Suprapubic skin (tissue), 4 donors: ENCODE results near the gene DAND5.

Experiments
- EP300 ChIP-seq: sonication (generic); formaldehyde crosslinking; IDR thresholded peaks from one replicate; pipeline ENCODE4 v1.6.1; 2017; ENCODE audit warnings: antibody characterized with exemption
- POLR2A ChIP-seq, 2 donors: fragments of 450-650 bp; IDR thresholded peaks; one replicate each; pipeline ENCODE4 v1.6.1; 2017; ENCODE audit warnings: antibody characterized with exemption in 2 of 2, mild to moderate bottlenecking in 2 of 2, moderate library complexity in 2 of 2
- POLR2AphosphoS5 ChIP-seq, 3 donors: sonication (generic); formaldehyde crosslinking; IDR thresholded peaks; one replicate each; pipeline ENCODE4 v1.6.1; 2017; ENCODE audit warnings: antibody characterized with exemption in 3 of 3
- TF ChIP-seq, protein P1 (sequence below), 2 donors: fragments of 200-600 bp in 1 of 2; fragments of 450-650 bp in 1 of 2; sonication (generic) in 1 of 2; IDR thresholded peaks; one replicate each; pipeline ENCODE4 v1.5.1; 2016 to 2019; ENCODE audit warnings: antibody characterized with exemption in 2 of 2, mild to moderate bottlenecking in 1 of 2, moderate library complexity in 1 of 2

DNA sequence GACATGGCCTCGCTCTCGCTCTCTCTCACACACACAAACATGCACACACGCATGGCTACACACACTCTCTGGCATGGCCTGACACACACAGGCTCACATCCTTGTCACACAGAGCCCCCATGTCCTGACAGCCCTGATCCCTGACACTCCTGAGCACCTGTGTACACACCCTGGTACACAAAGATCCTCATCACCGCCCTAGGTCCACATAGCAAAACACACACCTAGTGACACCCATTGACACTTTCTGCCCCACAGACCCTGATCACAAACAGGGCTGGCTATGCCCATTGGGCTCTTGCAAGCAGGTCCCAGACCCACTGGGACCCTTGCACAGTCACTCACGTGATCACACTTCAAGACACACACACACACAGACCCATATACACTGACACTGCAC lies 21.9 kb downstream of the DAND5 start:
- TF ChIP-seq, protein P1, sequence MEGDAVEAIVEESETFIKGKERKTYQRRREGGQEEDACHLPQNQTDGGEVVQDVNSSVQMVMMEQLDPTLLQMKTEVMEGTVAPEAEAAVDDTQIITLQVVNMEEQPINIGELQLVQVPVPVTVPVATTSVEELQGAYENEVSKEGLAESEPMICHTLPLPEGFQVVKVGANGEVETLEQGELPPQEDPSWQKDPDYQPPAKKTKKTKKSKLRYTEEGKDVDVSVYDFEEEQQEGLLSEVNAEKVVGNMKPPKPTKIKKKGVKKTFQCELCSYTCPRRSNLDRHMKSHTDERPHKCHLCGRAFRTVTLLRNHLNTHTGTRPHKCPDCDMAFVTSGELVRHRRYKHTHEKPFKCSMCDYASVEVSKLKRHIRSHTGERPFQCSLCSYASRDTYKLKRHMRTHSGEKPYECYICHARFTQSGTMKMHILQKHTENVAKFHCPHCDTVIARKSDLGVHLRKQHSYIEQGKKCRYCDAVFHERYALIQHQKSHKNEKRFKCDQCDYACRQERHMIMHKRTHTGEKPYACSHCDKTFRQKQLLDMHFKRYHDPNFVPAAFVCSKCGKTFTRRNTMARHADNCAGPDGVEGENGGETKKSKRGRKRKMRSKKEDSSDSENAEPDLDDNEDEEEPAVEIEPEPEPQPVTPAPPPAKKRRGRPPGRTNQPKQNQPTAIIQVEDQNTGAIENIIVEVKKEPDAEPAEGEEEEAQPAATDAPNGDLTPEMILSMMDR (IDR thresholded peaks at IDR 0.05): no peak
- no peak for TF ChIP-seq EP300
- TF ChIP-seq POLR2AphosphoS5 (IDR thresholded peaks at IDR 0.05): no peak
- TF ChIP-seq POLR2A (IDR thresholded peaks at IDR 0.05): no peak
